Central memory CD4-positive, alpha-beta T cell (primary cell): ENCODE results near the gene FAM72D.
"Not testable (repeated sequence)": the region's sequence is repeated elsewhere in the genome, so short reads cannot be mapped to it uniquely, and the experiment has no call there.

ENCODE experiments used
- DNase-seq: peaks from one replicate; pipeline ENCODE4 v3.0.0; 2022

Gene FAM72D

DNA sequence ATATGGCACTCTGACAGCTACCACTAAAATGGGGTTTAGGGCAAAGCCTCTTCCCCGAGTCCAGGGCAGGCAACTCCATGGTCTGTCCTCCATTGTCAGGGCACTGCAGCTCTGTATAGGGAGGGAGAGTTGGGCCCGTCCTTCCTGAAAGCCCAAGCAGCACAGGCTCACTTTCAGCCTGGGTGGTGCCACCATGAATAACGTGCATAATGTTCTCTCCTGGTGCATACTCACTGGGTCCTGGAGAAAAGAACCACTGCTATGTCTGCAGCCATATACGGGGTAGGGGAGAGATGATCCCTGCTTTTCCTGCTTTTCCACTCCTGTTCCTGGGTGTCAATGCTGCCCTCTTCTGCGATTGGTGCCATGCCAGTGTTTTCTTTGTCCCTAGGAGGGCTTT is 60.1 kb downstream of the FAM72D start:
- DNase-seq, result not testable (repeated sequence)

DNA sequence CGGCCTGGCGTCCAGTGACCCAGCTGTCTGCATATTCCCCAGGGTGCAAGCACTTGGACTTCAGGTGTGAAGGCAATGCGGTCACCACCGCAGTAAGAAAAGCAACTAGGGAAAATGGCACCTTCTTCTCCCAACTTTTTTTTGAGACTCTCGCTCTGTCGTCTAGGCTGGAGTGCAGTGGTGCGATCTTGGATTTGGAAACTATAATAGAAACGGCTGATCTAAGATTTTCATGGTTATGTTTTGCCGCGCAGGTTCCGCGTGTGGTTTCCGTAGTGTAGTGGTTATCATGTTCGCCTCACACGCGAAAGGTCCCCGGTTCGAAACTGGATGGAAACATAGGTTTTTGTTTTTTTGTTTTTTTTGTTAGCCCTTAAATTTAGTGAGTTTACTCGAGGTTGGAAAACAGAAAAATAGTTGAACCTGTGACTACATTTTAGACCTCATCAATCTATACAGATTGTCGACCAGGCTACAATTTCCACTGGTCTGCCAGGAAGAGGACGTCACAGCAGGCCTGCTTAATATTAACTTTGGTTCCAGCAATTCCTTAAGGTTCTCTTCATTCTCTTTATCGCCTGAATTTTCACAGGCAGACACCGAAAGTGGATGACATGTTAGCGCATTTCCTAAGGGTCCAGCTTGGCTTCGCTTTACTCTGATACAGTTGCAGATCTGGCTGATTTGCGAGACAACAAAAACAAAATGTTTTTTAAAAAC is 61.3 kb downstream of the FAM72D start:
- DNase-seq, result peak; percentile 37

DNA sequence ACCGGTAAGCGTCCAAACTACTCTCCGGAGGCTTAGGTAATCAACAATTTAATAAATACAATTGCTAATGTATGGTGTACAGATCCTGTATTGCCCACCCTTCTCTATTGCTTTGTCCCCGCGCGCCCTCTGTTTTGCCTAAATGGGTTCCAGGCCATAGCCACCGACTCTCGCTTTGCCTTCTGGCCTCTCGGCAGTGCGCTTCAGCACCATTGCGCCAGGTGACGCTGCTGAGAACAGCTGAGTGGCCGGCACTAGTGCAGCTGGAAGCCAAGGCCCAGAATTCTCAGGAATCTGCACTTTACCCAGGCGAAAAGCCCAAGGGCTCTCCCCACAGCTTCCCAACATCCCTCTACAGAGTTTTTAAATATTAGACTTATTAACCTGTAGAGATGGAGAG is 61.9 kb downstream of the FAM72D start:
- DNase-seq, result not testable (repeated sequence)

DNA sequence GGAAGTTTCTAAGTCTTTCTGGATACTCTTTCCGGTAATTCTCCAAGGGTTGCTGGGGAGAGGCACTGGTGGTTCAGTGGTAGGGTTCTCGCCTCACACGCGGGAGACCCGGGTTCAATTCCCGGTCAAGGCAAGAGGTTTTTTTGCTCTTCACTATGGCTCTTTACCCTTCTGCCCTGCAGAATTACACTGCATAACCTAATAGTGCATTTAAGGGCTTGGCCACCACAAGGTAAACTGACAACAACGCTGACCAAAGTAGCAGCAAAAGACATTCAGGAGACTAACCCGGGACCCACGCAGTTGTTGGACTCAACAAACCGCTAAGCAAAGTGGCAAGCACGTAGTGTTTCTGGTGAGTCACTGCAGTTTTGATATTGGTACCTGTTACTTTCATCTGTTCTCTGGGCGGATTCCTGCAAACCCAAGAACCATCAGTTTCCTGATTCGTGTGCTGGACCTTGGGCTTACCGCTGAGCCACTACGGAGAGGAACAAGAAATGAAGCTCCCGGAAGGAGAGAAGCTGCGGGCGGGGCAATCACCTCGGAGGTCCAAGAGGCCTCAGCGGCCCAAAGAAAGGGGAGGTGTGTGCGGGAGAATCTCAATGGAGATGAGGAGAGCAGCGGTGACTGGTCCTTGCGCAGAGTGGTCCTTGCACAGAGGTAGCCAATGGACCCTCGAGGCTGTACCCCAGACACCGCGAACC is 65.4 kb downstream of the FAM72D start:
- peak; percentile 17 for DNase-seq
